HG03354 (cell line): Measurements from ENCODE around the gene FLG2.

ENCODE experiments used
- ATAC-seq: cut with Tn5 transposase; IDR thresholded peaks from one replicate; pipeline ENCODE4 v1.9.1; 2021; ENCODE audit warnings: mild to moderate bottlenecking; ENCODE audit not compliant: unreplicated experiment, poor library complexity, severe bottlenecking

Gene FLG2

GRCh38 chr1:152359906-152360305 is at the start of gene FLG2:
TSS of gene FLG2 (minus strand) at chr1:152360006. CDS start at chr1:152358884, 1,122 bp downstream.
- no peak for ATAC-seq

DNA sequence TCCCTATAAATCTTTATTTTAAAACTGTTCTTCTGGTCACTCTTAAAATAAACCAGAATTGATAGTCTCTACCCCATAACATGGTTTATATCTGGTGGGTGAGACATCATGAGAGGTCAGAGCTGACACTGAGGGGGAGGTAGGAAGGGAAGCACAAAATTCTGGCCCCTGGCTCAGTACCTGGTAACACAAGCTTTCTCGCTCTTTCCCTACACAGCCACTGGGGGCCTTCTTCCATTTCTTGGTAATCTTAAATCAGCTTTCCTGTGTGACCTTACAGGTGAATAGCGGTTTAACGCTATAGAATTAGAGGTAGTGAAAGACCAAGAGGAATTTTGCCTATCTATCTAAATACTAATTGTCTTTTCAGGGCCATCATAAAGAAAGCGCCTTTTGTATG is 48.9 kb upstream of the FLG2 start:
- no peak for ATAC-seq

- no peak for ATAC-seq
These were observed 39.2 kb upstream of the FLG2 start for GRCh38 chr1:152398812-152399698.

DNA sequence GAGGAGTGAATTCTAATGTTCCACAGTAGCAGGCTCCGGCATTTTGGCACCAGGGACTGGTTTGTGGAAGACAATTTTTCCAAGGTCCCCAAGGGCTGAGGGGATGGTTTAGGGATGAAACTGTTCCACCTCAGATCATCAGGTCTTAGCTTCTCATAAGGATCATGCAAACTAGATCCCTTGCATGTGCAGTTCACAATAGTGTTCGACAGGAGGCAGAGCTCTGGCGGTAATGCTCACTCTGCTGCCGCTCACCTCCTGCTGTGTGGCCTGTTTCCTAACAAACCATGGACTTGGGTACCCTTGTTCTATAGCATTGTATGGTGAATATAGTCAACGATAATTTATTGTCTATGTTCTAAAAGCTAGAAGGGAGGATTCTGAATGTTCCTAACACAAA is 37.7 kb upstream of the FLG2 start:
- no peak for ATAC-seq

GRCh38 chr1:152394151-152394550 is 34.3 kb upstream of the FLG2 start:
- no peak for ATAC-seq

DNA sequence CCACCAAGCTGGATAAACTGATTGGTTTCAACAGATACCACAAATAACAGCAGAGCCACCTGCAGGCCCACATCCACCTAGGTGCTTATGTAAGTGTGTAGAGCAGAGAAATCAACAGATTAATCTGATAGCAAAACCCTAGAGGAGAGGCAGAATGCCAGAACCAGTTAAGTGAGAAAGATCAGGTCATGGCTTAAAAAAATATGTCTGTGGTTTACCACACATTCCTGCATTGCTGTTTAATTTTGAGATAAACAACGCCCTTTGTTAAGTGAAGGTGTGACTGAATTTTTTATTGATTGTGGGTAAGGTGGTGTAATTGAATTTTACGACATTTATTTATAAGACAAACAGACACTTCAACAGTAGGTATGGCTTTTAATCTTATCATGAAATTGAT is 33.1 kb upstream of the FLG2 start:
- ATAC-seq: no peak

GRCh38 chr1:152388889-152389288 is 29.1 kb upstream of the FLG2 start:
- no peak for ATAC-seq

DNA sequence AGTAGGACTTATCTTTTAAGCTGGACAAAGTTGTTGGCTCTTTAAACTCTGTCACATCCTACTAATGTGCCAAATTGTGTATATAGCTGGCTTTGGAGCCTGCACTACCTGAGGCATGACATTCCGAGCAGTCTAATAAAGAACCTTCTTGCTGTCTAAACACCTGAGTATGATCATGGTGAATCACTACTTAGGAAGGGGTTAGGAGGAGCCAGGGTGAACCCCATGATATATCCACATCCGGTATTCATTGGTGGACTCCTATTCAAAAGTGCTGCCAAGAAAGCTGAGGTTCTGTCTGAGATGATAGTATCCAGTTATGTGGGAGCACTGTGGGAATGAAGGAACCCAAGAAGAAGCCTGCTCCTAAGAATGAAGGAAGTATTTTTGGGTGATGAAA is 27.1 kb upstream of the FLG2 start:
- no peak for ATAC-seq

GRCh38 chr1:152380932-152381331 is 21.1 kb upstream of the FLG2 start:
- no peak for ATAC-seq

DNA sequence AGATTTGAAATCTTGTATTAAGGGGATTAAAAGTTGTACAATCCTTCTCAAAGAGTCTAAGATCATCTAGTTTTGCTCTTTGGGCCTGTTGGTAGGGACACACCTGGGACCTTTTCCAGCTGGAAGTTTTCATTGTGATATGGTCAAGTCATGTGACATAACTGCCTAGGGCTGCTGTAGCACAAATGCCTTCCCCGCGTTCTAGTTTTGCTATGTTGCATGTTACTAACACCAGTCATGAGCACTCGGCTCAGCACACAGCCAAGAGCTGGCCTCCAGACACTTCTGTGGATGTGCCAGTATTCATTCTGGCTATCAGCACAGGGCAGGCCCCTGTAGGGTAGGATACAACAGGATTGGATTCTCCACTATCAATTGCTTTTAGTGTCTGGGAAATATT is 14.6 kb upstream of the FLG2 start:
- no peak for ATAC-seq

DNA sequence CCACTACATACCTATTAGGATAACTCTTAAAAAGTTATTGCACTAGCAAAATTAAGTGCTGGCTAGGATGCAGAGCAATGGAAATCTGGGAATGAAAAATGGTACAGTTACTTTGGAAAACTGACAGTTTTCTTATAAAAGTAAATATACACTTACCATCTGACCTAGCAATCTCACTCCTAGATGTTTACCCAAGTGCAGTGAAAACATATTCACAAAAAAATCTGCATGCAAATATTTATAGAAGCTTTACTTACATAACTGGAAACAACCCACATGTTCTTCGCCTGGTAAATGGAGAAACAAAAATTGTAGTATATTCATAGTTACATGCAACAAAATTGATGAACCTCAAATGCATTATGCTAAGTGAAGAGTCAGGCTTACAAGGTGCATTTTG is 12.9 kb upstream of the FLG2 start:
- ATAC-seq: no peak

- no peak for ATAC-seq
These were observed 7.6 kb upstream of the FLG2 start for GRCh38 chr1:152367436-152367835.

GRCh38 chr1:152356736-152357135 is 3.1 kb downstream of the FLG2 start:
- ATAC-seq: no peak

DNA sequence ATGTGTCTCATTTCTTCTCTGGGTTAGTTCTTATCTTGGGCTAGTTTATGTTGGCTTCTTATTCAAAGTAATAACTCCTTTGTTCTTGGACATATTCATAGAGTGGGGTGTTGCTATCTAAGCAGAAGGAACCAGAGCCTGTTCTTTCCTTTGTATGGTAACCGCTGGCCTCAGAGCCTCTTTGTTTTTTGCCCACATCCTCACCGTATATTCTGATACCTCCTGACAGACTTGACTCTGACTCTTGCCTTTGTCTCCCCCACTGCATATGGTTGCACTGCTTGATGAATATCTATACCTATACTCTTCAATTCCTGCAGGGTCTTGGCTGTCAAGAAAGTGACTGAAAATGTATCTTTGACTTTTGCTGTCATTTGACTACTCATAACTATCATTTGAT is 10.2 kb downstream of the FLG2 start:
- ATAC-seq: no peak

DNA sequence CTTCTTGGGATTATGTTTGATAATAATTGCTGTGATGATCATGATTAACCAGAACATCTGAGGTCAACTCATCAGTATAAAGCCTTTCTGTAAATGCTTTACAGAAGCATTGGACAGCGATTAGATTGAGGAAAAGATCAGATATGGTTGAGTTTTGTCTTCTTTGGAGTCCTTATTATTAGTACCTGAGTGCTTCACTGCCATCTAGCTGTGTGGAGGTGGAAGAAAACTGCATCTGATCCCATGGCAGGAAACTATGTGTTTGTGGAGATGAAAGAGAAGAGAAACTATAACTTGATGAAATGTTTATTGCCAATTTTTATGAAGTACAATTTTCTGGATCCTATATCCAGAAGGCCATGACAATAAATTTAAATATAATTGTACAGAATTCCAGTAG is 11.4 kb downstream of the FLG2 start:
- ATAC-seq: no peak

GRCh38 chr1:152347116-152347728 is 12.6 kb downstream of the FLG2 start:
- ATAC-seq: peak; percentile 69

GRCh38 chr1:152344438-152344837 is 15.4 kb downstream of the FLG2 start:
- no peak for ATAC-seq

- ATAC-seq: no peak
These were observed 16.8 kb downstream of the FLG2 start for GRCh38 chr1:152343006-152343405.

GRCh38 chr1:152335399-152335798 is 24.4 kb downstream of the FLG2 start:
- ATAC-seq: no peak

GRCh38 chr1:152328801-152329391 is 30.9 kb downstream of the FLG2 start:
- ATAC-seq: no peak

DNA sequence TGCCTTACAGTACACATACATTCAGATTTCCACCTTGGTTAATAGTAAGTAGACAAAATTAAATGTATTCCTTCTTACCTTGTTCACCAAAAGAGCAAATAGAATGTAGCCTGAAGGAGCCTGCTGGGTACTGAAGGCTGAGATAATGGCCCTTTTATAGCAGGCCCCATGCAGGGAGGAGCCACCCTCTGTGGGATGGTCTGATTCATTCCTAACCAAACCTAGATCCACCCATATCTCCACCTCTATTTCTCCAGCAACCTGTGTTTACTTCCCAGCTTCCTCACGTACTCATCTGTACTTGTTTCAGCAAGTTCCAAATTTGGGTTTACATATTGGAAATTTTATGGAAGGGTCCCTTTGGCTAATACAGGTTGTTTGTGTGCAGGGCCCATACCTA is 34.7 kb downstream of the FLG2 start, which contains the start of gene FLG:
Gene FLG (minus strand): TSS at position 129 of the 400 bp plus-strand sequence. CDS start 9,783 bp downstream, outside the sequence.
- no peak for ATAC-seq
